ENCODE data around the gene YARS2.

- no peak for TF ChIP-seq POLR2A (IDR thresholded peaks at IDR 0.05)
- TF ChIP-seq CTCF (IDR thresholded peaks at IDR 0.05): no peak
Measured at GRCh38 chr12:32804301-32804700, 48.6 kb upstream of the YARS2 start.
